Renal pelvis (tissue), 12 donors: ENCODE results near the gene KIAA1549. TPM values are rescaled to one million over a fixed set of nuclear protein-coding genes. Genes with fewer than 3 reads are reported as not detected.
"Not testable (repeated sequence)": the region's sequence is repeated elsewhere in the genome, so short reads cannot be mapped to it uniquely, and the experiment has no call there.

ENCODE experiments used
- DNase-seq: peaks from one replicate; pipeline ENCODE4 v3.0.0-alpha.2; 2013
- long read RNA-seq, 16 experiments: transcript quantifications; one replicate each; lab custom pipeline, GENCODE V29; 2026
- polyA plus RNA-seq, 3 donors: library from polyadenylated mRNA; unstranded; fragments of 120-200 nt; gene quantifications; one replicate each; pipeline ENCODE4 v1.2.1, GENCODE V29; 2013; ENCODE audit not compliant: insufficient read length in 3 of 3

Gene KIAA1549
- polyA plus RNA-seq: 10 to 100 TPM; 14.1 to 15.2 (median 14.2) TPM
- long read RNA-seq, donor 1: 0 reads
- long read RNA-seq, donor 2, full-length matches to known transcripts: 1 of 1 reads
- long read RNA-seq, donor 2, partial matches to known transcripts: 0 of 1 reads
- long read RNA-seq, donor 2, other reads (novel, unspliced or antisense): 0 of 1 reads
- long read RNA-seq, donor 3: 0 reads
- long read RNA-seq, donor 4, full-length matches to known transcripts: 1 of 1 reads
- long read RNA-seq, donor 4, partial matches to known transcripts: 0 of 1 reads
- long read RNA-seq, donor 4, other reads (novel, unspliced or antisense): 0 of 1 reads
- long read RNA-seq, donor 5: 0 reads
- long read RNA-seq, donor 6: 0 reads
- long read RNA-seq, donor 7, partial matches to known transcripts: 5 of 5 reads
- long read RNA-seq, donor 7, other reads (novel, unspliced or antisense): 0 of 5 reads
- long read RNA-seq, donor 8: 0 reads
- long read RNA-seq, donor 9: 0 reads
- long read RNA-seq, donor 10, partial matches to known transcripts: 7 of 7 reads
- long read RNA-seq, donor 10, other reads (novel, unspliced or antisense): 0 of 7 reads
- long read RNA-seq, donor 11, partial matches to known transcripts: 7 of 7 reads
- long read RNA-seq, donor 11, other reads (novel, unspliced or antisense): 0 of 7 reads
- long read RNA-seq, donor 12, partial matches to known transcripts: 6 of 6 reads
- long read RNA-seq, donor 12, other reads (novel, unspliced or antisense): 0 of 6 reads
- long read RNA-seq, donor 13, partial matches to known transcripts: 6 of 6 reads
- long read RNA-seq, donor 13, other reads (novel, unspliced or antisense): 0 of 6 reads
- long read RNA-seq, donor 14, partial matches to known transcripts: 10 of 10 reads
- long read RNA-seq, donor 14, other reads (novel, unspliced or antisense): 0 of 10 reads
- long read RNA-seq, donor 15: 0 reads
- long read RNA-seq, donor 16: 0 reads

DNA sequence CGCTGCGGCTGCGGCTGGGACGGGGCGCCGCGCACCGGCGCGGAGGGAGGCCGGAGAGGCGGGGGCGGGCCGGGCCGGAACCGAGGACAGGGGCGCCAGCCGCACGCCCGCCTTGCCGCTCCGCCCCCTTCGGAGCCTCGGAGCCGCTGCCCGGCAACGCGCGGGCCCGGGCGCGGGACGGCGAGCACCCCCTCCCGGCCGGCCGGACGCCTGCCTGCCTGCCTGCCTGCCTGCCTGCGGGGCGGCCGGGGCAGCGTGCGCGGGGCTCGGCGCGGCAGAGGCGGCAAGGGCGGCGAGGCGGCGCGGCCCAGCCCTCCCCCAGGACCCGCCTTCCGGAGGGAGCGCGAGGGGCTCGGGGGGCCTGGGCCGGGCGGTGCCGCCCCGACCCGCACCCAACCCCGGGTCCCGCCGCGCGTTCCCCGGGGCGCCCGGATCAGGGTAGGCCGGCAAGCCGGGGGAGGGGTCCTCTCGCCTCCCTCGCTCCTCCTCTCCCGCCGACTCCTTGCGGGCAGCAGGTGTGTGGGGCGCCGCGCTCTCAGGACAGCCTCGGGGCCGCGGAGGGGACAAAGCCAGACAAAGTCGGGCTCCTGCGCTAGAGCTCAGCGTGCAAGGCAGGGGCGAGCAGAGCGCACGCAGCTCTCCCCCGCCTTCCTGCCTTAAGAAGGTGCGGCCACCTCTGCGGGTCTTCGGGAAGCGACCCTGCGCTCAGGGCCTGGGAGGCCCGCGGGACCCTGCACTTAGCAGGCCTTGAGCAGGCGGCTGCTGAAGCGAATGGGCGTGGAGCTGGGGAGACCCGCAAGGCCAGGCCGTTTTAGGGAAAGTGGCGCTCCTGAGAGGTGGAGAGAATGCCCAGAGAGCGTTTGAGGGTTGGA is at the start of gene KIAA1549:
TSS of gene KIAA1549 (minus strand) at position 58 of the 872 bp plus-strand sequence. CDS start 120 bp downstream, outside the sequence.
- peak; percentile 67 for DNase-seq

DNA sequence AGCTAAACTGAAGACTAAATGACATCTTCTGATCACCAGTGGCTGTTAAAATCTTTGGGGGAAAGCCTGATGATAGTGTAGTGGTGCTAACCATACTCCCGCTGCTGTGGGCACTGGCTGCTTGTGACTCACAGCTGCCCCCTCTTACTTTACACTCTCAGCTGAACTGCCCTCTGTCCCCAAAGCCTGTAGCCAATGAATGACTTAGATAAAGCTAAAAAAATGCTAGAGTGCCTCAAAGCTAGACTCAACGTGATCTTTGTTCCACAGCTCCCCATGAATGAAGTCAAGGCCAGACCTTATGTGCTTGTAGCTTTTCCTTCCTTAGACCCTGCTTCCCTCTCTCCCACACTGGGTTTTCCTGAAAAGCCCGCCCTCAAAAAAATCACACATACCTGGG is 48.2 kb upstream of the KIAA1549 start:
- DNase-seq: no peak

DNA sequence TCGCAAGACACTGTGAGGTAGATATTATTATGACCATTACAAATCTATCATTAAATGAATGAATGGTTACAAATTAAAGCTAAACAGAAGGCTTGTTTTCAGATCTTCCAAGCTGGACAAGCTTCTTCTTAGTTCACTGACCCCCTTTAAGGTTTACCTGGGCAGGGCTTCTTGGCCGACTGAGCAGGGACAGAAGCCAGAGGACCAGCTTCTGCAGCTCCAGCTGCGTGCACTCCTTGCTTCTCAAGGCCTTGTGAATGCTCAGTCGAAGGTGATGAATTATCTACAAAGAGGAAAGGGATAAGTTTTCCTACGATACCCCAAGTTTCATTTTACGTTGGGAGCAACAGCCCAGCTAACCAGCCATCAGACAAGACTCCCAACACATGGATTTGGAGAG is 45.4 kb upstream of the KIAA1549 start:
- DNase-seq: no peak

GRCh38 chr7:139025861-139026260 is 44.7 kb upstream of the KIAA1549 start:
- DNase-seq: not testable (repeated sequence)

GRCh38 chr7:139023076-139023475 is 41.9 kb upstream of the KIAA1549 start:
- DNase-seq: no peak

DNA sequence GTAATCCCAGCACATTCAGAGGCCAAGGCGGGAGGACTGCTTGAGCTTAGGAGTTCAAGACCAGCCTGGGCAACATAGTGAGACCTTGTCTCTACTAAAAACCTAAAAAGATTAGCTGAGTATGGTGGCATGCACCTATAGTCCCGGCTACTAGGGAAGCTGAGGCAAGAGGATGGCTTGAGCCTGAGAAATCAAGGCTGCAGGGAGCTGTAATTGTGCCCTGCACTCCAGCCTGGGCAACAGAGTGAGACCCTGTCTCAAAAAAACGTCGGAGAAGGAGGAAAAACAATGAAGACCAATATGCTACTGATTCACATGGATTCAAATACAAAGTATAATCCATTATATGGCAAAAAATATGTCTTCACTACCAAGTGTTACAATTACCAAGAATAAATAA is 41.1 kb upstream of the KIAA1549 start:
- DNase-seq: no peak

DNA sequence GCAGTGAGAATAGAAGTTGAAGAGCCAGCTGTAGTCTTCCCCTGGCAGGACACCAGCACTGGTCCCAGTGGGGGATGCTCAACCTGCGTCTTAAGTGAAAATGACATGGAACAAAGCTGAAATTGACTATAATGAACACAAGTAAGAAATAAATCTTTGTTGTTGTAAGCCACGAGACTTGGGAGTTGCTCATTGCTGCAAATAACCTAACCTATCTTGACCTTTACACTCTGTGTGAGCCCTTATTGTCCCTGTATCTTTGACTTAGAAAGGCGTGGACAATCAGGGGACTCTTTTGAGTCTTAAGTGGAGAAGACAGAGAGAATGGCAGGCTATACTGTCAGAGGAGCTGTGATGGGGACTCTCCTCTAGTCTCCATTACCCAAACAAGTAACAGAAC is 37.7 kb upstream of the KIAA1549 start:
- no peak for DNase-seq

DNA sequence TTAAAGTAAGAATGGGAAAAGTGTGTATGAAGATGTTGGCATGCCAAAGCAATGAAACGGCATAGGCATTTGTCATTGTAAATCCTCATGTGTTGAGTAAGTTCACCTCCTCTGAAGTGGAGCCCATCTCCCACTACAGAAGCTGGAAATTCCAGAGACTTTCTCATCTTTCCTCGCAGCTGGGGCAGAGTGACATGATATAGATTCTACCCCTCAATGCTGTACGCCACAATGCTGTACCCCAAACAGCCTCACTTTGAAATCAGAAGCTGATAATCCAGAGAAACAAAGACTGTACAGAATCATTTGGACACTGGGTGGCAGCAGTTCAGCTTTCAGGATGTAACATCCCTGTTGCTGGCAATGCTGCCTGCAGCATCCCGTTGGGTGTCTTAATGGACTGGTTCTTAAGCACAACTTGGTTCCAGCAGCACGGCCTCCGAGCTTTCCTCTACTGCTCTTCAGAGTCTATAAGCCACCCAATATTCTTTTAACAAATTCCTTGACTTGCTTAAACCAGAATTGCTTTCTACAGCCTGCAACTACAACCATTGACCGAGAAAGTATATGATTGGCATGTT is 35.8 kb upstream of the KIAA1549 start:
- peak; percentile 55 for DNase-seq

- no peak for DNase-seq
These were observed 30.2 kb upstream of the KIAA1549 start for GRCh38 chr7:139011373-139011772.

DNA sequence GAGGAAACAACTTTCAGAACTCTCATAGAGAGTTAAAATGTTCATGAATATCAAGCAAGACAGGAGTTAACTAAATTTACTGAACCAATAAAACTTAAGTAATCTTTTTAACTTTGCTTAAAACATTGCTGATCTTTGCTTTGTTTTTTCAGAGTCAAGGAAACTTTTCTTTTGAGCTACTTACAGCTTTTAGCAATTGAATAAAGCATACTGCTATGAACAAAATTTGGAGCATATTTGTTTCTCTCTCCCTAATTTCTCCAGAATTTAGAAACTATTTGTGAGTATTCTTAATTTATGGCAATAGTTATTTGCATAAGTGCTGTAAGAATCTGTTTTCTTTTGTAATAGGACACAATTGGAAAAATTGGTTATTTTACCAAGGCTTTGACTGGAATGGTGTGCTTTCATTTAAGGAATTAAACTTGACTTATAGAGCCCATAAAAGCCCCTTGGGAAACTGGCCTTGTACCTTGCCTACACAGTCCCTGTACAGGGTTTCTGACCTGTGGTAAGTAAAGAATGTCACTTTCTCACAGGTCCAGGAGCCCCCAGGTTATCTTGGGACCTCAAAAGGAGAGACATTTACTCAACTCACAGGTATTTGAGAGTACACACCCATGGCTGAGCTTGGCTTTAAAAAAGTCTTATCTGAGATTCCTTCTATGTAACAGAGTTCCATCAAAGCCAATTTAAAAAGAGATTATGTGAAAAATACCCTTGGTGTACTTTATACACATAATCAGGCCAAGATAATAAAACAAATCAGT is 23.3 kb upstream of the KIAA1549 start:
- no peak for DNase-seq

GRCh38 chr7:138999414-138999813 is 18.2 kb upstream of the KIAA1549 start:
- no peak for DNase-seq

DNA sequence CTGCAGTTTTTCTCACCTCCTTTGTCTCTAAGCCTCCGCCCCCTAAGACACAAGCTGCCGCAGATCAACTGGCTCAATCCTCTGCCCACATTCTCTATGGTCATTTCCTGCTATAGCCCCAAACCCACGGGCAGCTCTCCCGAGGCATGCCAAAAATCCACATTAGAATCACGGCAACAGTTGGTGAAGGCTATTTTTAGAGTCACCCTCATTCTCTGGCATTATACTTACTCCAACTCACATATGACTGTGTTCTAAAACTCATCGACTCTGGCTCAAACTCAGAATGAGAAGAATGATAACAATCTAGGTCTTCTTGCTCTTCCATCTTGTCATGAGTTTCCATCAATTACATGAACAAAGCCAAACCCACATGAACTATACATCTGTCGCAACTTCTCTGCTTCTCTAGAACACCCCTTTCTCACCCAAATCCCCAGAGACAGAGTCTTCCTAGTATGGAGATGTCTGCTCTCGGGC is 10.9 kb upstream of the KIAA1549 start:
- DNase-seq: no peak

DNA sequence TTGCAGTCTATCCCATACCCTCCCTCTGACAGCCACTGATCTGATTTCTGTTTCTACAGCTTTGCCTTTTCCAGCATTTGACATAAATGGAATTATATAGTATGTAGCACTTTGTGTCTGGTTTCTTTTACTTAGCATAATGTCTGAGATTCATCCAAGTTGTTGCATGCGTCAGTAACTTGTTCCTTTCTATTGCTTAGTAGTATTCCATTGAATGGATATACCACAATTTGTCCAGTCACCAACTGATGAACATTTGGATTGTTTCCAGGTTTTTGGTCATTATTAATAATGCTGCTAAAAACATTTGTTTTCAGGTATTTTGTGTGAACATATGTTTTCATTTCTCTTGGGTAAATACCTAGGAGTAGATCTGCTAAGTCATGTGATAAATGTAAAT is 6.5 kb upstream of the KIAA1549 start:
- DNase-seq: no peak

- DNase-seq: no peak
These were observed 1.0 kb upstream of the KIAA1549 start for GRCh38 chr7:138982204-138982623.

GRCh38 chr7:138980563-138981291 is 462 bp downstream of the KIAA1549 start:
- DNase-seq: no peak

DNA sequence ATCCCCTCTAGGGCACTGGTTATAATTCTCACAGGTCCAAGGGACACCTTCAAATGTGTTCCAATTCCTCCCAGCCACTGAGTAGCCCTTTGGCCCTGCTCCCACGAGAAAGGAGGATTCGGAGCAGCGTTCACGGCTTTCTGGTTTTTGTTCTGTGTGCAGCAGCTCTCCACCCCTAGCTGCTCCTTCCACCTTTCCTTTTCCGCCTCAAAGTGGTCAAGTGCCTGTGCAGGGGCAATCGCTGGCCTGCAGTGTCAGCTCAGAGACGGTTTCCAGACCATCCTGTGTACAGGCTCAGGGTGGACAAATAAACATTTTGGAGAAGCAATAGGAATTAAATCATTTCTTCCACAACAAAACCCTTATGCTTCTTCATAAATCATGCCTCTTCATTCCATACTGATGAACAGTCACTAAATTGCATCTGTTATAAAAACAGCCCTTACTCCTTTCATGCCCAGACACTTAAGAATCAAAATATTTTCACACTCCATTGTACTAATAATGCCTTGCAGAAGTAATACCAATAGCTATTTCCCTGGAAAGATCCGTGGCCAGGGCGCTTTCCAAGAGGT is 1.1 kb downstream of the KIAA1549 start:
- no peak for DNase-seq

GRCh38 chr7:138979226-138979979 is 1.8 kb downstream of the KIAA1549 start:
- DNase-seq: no peak

DNA sequence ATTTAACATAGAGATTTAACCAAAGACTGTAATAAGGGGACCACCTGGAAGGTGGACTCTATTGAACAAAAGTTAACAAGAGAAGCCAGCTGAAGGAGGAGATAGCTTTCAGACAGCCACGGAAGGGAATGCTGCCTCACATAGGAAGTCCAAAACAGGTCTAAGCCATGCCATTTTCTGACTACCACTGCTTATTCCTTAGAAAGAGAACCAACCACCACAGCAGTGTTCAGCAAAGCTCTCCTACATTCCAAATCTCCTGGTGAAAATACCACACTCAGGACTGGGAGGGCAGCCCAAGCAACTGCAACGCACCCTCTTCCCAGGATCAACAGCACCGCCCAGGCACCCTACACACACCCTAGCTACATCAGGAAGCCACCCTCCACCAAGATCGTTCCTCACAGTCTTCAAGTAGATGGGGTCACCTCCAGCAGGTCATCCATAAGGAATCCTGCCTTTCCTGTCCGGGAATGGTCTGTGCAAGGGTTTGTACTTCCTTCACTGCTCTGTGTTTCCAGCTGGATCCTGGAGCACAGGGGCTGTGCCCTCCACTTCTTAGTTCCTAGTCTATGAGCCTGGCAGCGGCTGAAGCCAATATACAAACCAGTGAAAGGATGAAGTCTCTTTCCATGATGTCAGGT is 2.5 kb downstream of the KIAA1549 start:
- DNase-seq: no peak
